Measurements from ENCODE around the gene MARCHF11.

The MARCHF11 gene

GRCh38 chr5:16018970-16019369 lies 160.6 kb downstream of the MARCHF11 start:
- no peak for TF ChIP-seq CTCF (IDR thresholded peaks at IDR 0.05; ENCODE audit: low read depth, low read length)
- DNase-seq (ENCODE audit: extremely low read depth, low read depth), result no peak

- no peak for DNase-seq (ENCODE audit: extremely low read depth, low read depth)
- no peak for TF ChIP-seq CTCF (IDR thresholded peaks at IDR 0.05; ENCODE audit: low read depth, low read length)
These were observed 161.9 kb downstream of the MARCHF11 start for GRCh38 chr5:16017720-16018119.

Data from AG09319 (cell line).